Dermis lymphatic vessel endothelial cell (primary cell): Measurements from ENCODE around the gene ZFP14. TPM values are rescaled to one million over a fixed set of nuclear protein-coding genes. Genes with fewer than 3 reads are reported as not detected.

Experiments used
- total RNA-seq: library from RNA; depleted of rRNA; stranded (reverse); fragments of >200 nt; gene quantifications from 2 replicates; pipeline ENCODE4 v1.2.1, GENCODE V29; 2014

ZFP14 gene
- 3.8 and 5.2 TPM in 2 replicates for total RNA-seq

DNA sequence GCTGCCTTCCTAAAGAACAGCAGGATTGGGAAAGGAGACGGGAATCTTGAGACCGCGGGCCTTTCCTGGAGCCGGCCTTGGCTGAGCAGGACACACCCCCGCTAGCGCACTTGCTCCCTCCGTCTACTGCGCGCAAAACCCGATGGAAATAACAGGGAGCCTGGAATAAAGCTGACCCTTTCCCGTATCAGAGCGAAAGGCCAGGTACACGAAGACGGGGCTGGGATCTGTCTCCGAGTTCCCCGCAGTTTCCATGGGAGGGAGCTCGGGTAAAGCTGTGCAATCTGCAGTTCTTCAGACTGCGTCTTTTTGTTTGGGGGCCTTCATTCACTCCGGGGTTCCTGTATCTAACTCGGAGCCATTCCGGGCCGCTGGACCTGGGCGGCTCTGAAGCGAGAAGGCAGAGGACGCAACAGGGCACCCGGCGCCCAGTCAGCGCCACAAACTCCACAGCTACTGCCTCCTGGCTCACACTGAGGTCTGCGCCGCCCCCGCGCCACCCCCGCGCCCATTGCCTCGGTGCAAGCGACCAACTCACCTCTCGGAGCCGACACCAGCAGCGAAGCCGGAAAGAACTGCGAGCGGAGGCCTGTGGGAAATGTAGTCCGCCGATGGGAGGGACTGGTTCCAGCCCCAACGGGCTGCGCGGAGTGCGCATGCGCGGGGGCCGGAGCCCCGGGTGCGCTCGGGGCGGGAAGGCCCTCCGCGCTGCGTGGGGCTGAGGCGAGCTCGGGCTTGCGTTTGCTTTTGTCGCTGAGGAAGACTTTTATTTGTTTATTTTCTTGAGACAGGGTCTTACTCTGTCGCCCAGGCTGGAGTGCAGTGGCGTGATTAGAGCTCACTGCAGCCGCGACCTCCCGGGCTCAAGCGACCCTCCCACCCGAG, at the start of gene ZFP14:
ZFP14 (minus strand) TSS at position 577 of the 885 bp plus-strand sequence. CDS start 11,309 bp downstream, outside the sequence.

DNA sequence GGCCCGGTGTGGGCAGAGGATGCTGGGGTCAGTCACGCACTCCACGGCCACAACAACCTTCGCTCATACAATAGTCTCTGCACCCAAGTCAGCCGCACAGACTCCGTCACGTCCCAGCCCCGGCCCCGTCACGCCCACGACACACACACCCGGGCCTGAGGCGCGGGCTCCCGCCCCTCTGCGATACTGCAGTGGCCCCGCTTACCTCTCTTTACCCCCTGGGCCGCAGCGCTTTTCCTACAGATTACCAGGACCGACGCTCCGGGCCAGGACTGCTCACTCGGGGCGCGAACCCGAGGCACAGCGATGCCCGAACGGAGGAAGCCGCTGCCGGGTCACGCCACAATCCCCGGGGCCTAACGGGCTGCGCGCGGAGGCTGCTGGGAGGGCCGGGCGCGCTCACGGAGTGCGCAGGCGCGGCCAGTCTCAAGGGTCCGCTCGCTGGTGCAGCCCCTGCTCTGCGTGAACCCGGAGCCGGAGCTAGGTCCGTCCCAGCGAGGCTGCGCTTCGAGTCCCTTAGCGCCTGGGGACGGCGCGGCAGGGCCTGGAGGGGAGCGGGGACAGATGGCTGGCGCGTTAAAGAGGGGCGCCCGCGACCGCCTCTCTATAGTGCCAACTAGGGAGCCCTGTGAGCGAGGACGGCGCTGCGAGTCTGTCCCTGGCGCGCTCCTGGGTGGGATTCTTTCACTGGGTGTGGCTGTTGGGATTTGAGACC, 39.4 kb upstream of the ZFP14 start, which contains the start of gene ZFP82:
ZFP82 (minus strand) TSS at position 358 of the 715 bp plus-strand sequence. CDS start 8,855 bp downstream, outside the sequence.

Other genes with a start within 250 kb of the ZFP14 start
- 419 and 451 TPM in 2 replicates for gene CAPNS1, start 239.1 kb downstream of the ZFP14 start, total RNA-seq
- gene COX7A1, start 226.8 kb downstream of the ZFP14 start, total RNA-seq, result 39.0 and 65.5 TPM in 2 replicates
- gene ZNF565, start 164.5 kb downstream of the ZFP14 start, total RNA-seq, result 3.0 TPM in 2 replicates
- 63.4 and 99.4 TPM in 2 replicates for gene ZNF146, start 164.1 kb downstream of the ZFP14 start, total RNA-seq
- 4.3 and 7.3 TPM in 2 replicates for gene ZFP82, start 39.4 kb upstream of the ZFP14 start, total RNA-seq
- 7.5 and 11.5 TPM in 2 replicates for gene ZNF566, start 110.4 kb upstream of the ZFP14 start, total RNA-seq
- 20.8 and 21.9 TPM in 2 replicates for gene ZNF260, start 149.1 kb upstream of the ZFP14 start, total RNA-seq
- 5.1 and 9.0 TPM in 2 replicates for gene ZNF529, start 194.1 kb upstream of the ZFP14 start, total RNA-seq
- 2.4 and 3.8 TPM in 2 replicates for gene ZNF382, start 226.1 kb upstream of the ZFP14 start, total RNA-seq